Nephron (organoid): ENCODE data around the gene CACNA2D4.

Experiments used
- H3K27ac Mint-ChIP-seq, 3 experiments: 2 replicates each; pipeline ENCODE4 v1.8.0; 2020; ENCODE audit warnings: mixed read lengths in 3 of 3, mild to moderate bottlenecking in 2 of 3, moderate library complexity in 1 of 3
- H3K27me3 Mint-ChIP-seq: 2 replicates; pipeline ENCODE4 v1.8.0; 2021; ENCODE audit warnings: low read depth, mild to moderate bottlenecking, moderate library complexity, mixed read lengths
- H3K36me3 Mint-ChIP-seq: 2 replicates; pipeline ENCODE4 v1.8.0; 2020; ENCODE audit warnings: low read depth, mixed read lengths
- H3K4me1 Mint-ChIP-seq: 2 replicates; pipeline ENCODE4 v1.8.0; 2020; ENCODE audit warnings: mixed read lengths
- H3K4me3 Mint-ChIP-seq, 3 experiments: 2 replicates each; pipeline ENCODE4 v1.8.0; 2020; ENCODE audit warnings: mild to moderate bottlenecking in 3 of 3, mixed read lengths in 3 of 3, moderate library complexity in 2 of 3
- H3K9me3 Mint-ChIP-seq: 2 replicates; pipeline ENCODE4 v1.8.0; 2020; ENCODE audit warnings: mixed read lengths
- TF ChIP-seq, protein P1 (sequence below), 3 experiments: fragments of 200-600 bp; sonication (generic); IDR thresholded peaks; one replicate each; pipeline ENCODE4 v1.5.0; 2021; ENCODE audit warnings: antibody characterized with exemption in 3 of 3; ENCODE audit not compliant: unreplicated experiment in 3 of 3

The CACNA2D4 gene, protein sequence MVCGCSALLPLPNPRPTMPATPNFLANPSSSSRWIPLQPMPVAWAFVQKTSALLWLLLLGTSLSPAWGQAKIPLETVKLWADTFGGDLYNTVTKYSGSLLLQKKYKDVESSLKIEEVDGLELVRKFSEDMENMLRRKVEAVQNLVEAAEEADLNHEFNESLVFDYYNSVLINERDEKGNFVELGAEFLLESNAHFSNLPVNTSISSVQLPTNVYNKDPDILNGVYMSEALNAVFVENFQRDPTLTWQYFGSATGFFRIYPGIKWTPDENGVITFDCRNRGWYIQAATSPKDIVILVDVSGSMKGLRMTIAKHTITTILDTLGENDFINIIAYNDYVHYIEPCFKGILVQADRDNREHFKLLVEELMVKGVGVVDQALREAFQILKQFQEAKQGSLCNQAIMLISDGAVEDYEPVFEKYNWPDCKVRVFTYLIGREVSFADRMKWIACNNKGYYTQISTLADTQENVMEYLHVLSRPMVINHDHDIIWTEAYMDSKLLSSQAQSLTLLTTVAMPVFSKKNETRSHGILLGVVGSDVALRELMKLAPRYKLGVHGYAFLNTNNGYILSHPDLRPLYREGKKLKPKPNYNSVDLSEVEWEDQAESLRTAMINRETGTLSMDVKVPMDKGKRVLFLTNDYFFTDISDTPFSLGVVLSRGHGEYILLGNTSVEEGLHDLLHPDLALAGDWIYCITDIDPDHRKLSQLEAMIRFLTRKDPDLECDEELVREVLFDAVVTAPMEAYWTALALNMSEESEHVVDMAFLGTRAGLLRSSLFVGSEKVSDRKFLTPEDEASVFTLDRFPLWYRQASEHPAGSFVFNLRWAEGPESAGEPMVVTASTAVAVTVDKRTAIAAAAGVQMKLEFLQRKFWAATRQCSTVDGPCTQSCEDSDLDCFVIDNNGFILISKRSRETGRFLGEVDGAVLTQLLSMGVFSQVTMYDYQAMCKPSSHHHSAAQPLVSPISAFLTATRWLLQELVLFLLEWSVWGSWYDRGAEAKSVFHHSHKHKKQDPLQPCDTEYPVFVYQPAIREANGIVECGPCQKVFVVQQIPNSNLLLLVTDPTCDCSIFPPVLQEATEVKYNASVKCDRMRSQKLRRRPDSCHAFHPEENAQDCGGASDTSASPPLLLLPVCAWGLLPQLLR

DNA sequence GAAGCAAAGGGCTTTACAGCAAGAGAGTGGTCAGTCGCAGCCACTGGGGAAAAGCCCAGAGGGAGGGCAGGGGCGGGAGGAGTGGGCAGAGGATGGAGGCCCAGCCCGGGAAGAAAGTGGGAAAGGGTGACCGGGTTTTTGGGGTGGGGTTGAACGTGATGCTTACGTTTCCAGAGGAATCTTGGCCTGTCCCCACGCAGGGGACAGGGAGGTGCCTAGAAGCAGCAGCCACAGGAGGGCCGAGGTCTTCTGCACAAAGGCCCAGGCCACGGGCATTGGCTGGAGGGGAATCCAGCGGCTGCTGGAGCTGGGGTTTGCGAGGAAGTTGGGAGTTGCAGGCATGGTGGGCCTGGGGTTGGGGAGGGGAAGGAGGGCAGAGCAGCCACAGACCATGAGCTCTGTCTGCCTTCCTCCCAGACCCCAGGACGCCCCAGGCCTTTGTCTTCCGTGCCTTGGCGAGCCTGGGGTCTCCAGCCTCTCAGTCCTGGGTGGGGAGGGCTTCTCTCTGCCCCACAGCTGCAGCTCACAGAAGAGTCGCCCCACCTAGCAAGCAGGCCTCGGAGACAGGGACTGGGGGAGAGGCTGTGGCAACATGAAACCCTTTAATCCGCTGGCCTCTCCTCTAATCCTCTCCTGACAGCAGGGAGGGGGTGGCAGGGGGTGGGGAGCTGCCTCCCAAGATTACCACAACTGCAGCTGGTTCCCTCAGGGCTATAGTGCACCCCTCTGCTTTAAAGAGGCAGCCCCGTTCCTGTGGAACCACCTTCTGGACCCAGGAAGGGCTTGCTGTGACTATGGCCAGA is at the start of gene CACNA2D4:
Gene CACNA2D4, minus strand, starts transcription at position 572 of the 803 bp plus-strand sequence. Its CDS starts 179 bp downstream, at position 393.
- Mint-ChIP-seq H3K9me3 (no peaks in the 10 kb centered on the region), H3K4me1 (peaks cover 49% of the 10 kb centered on the region), H3K36me3 (no peaks in the 10 kb centered on the region), H3K27me3 (peaks cover 13% of the 10 kb centered on the region), H3K27ac (peak within 1 kb of the TSS in 1 of 3 experiments; percentile 5), H3K4me3 (peak within 1 kb of the TSS in 2 of 3 experiments; percentile 19 to 43)
- TF ChIP-seq, protein P1, sequence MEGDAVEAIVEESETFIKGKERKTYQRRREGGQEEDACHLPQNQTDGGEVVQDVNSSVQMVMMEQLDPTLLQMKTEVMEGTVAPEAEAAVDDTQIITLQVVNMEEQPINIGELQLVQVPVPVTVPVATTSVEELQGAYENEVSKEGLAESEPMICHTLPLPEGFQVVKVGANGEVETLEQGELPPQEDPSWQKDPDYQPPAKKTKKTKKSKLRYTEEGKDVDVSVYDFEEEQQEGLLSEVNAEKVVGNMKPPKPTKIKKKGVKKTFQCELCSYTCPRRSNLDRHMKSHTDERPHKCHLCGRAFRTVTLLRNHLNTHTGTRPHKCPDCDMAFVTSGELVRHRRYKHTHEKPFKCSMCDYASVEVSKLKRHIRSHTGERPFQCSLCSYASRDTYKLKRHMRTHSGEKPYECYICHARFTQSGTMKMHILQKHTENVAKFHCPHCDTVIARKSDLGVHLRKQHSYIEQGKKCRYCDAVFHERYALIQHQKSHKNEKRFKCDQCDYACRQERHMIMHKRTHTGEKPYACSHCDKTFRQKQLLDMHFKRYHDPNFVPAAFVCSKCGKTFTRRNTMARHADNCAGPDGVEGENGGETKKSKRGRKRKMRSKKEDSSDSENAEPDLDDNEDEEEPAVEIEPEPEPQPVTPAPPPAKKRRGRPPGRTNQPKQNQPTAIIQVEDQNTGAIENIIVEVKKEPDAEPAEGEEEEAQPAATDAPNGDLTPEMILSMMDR (IDR thresholded peaks at IDR 0.05; ENCODE audit: unreplicated experiment in 3 of 3), result no peak

DNA sequence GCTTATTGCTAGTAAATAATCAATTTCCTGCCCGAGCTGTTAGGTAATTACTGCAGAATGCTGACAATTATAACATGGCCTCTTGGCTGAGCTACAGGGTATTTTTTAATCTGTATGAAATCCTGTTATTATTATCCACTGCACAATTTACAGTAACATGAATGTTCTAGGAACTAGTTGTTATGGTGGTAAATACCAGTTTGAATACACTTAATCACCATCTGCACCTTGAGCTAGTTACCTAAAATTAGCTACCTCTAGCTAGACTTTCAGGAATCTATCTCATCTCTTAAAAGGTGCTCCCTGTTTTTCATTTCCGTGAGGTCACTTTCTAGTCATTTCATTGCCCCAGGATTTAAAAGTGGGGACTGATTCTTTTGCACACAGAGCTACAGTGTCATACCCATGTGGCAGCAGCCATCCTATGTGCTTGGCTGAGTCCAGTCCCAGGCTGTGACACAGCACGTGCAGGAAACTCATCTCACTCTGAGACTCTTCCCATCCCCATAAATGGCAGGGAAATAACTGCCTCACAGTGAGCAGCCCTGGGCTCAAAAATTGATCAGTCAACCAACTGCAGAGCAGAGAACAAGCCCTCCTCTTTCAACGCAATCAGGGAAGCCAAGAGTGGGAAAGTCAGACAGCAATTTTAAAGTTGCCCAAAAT is 48.2 kb upstream of the CACNA2D4 start:
- Mint-ChIP-seq H3K27ac (no peak overlapping the region), H3K36me3 (peaks cover 38% of the 10 kb centered on the region), H3K4me3 (no peak overlapping the region), H3K27me3 (no peaks in the 10 kb centered on the region), H3K4me1 (peaks cover 3% of the 10 kb centered on the region), H3K9me3 (no peaks in the 10 kb centered on the region)
- TF ChIP-seq, protein P1 (IDR thresholded peaks at IDR 0.05; ENCODE audit: unreplicated experiment in 3 of 3), result no peak

DNA sequence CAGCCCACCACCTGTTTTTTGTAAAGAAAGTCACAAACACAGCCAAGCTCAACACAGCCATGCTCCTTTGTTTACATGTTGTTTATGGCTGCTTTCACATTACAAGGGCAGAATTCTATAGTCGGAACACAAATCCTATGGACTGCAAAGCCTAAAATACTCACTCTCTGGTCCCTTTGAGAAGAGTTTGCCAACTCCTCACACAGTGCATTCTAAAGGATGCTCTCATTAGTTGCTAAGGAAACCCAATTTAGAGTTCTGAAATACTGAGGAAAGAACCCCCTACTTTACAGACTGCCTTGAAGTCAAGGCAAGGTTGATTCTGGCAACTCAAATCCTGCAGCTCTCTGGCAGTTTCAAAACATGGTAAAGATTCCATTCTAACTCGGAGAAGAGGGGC is 47.5 kb upstream of the CACNA2D4 start:
- Mint-ChIP-seq H3K27me3 (no peaks in the 10 kb centered on the region), H3K4me3 (no peak overlapping the region), H3K36me3 (peaks cover 43% of the 10 kb centered on the region), H3K9me3 (no peaks in the 10 kb centered on the region), H3K4me1 (peaks cover 3% of the 10 kb centered on the region), H3K27ac (no peak overlapping the region)
- TF ChIP-seq, protein P1 (IDR thresholded peaks at IDR 0.05; ENCODE audit: unreplicated experiment in 3 of 3), result no peak

DNA sequence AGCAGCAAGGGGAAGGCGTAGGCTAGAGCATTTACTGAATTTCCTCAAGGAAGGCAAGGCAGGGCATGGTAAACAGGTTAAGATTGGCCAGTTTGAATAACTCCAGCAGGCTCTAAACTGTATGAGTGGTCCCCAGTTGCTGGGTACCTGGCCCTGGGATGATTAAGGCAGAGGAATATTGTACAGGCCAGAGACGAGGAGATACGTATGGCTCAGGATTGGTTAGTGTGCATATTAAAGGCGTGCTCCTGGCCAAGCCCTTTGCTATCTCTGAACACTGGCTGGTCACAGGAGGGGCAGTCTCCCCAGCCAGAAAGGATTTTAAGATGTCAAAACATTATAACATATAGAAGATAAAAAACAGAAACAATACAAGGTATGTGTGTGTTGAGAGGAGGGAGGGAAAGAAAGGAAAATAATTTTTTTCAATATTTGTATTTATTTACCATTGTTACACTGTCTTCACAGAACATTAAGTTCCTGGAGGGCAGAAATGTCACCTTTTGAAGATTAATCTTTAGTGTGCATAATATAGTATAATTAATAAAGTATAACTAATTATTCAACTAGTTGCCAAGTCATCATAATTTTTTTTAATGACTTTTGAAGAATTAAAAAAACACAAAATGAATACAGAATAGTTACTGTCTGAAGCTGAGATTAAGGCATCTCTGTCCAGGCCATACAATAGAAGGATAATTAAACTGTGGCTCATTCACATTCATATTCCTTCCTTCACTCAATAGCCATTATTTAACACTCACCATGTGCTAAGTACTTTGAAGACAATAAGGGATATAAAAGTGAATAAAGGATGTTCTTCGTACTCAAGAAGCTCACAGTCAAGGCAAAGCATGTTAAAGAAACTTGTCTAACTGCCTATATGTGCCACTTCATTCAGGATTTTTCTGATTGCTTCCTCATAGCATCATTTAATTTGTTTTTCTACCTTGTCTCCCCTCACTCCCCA is 43.9 kb upstream of the CACNA2D4 start:
- Mint-ChIP-seq H3K27ac (no peak overlapping the region), H3K4me1 (no peaks in the 10 kb centered on the region), H3K36me3 (peaks cover 69% of the 10 kb centered on the region), H3K27me3 (peaks cover 4% of the 10 kb centered on the region), H3K4me3 (no peak overlapping the region), H3K9me3 (peaks cover 4% of the 10 kb centered on the region)
- TF ChIP-seq, protein P1 (IDR thresholded peaks at IDR 0.05; ENCODE audit: unreplicated experiment in 3 of 3), result no peak
